HG02852 (cell line): ENCODE results near the gene MNDA.
"Not testable (repeated sequence)": the region's sequence is repeated elsewhere in the genome, so short reads cannot be mapped to it uniquely, and the experiment has no call there.

Experiments used
- ATAC-seq: cut with Tn5 transposase; IDR thresholded peaks from one replicate; pipeline ENCODE4 v1.9.1; 2021; ENCODE audit warnings: mild to moderate bottlenecking, moderate library complexity; ENCODE audit not compliant: unreplicated experiment

MNDA gene

GRCh38 chr1:158836038-158836437, 4.9 kb downstream of the MNDA start:
- no peak for ATAC-seq

DNA sequence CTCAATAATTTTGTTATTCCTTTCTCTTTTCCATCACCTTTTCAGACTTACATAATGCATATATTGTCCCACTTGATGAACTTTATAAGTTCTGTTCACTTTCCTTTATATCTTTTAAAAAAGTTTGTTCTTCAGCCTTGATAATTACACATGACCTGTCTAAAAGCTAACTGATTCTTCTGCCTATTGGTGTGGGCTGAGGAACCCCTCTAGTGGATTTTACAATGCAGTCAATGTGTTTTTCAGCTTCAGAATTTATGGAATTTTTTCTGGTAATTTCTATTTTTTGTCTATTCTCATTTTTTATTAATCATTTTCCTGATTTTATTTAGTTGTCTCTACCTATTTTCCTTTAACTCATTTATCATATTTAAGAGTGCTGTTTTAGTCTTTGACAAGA, 7.5 kb downstream of the MNDA start:
- no peak for ATAC-seq

DNA sequence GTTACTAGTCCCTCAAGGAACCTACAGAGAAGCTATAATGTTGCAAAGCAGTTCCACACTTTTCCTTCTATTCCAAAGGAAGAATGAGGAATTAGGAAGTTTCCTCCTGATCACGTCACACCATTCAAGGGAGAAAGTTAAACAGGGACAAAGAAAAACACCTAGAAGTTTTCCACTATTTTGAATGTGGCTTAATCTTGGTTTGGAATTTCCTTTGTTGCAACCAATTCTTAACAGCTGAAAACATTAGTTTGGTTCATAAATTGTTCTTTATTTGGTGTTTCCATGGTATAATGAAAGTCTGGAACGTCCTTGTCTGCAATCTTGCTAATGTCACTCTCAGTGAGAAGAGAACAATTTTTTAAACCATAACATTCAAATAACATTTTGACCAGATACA, 8.4 kb downstream of the MNDA start:
- ATAC-seq: no peak

GRCh38 chr1:158840236-158840635, 9.1 kb downstream of the MNDA start:
- ATAC-seq: no peak

GRCh38 chr1:158864595-158864994, 33.4 kb downstream of the MNDA start:
- ATAC-seq: no peak

- ATAC-seq: not testable (repeated sequence)
Measured at GRCh38 chr1:158870438-158870837, 39.3 kb downstream of the MNDA start.

DNA sequence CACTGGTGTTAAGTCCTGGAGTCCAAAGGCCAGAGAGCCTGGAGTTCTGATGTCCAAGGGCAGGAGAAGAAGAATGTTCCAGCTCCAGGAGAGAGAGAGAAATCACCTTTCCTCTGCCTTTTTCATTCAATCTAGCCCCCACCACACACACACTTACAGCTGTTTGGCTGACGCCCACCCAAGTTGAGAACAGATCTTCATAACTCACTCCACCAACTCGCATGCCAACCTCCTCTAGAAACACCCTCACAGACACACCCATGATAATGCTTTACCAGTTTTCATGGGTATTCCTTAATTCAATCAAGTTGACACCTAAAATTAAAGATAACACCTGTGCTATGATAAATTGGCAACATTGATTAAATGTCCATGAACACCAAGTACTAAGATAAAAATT, 42.0 kb downstream of the MNDA start:
- ATAC-seq: no peak

- ATAC-seq: no peak
Measured at GRCh38 chr1:158893654-158894053, 62.5 kb downstream of the MNDA start.

DNA sequence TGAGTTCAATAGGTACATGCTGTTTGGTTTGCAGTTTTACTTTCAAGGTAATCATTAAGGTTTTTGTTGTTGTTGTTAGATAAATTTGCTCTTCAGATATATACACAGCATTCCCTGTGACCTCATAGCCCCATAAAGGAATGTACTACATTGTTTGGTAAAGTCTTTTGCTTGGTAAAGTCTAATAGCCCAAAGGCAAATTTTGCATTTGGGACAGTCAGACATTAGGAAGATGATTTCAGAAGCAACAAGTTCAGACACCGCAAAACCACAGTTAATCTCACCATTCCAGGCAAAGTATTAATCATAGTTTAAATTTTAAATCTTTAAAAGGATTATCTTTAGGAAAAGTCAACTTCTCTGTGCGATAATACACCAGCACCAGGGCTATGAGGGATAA, 67.6 kb downstream of the MNDA start:
- ATAC-seq: no peak
